Chondrocyte (in vitro differentiated cells): ENCODE results near the gene SFT2D2. TPM values are rescaled to one million over a fixed set of nuclear protein-coding genes. Genes with fewer than 3 reads are reported as not detected.

Experiments used
- DNase-seq: peaks from one replicate; pipeline ENCODE4 v3.0.0; 2021; ENCODE audit warnings: mixed read lengths, low spot score
- H3K27ac Mint-ChIP-seq: one replicate; pipeline ENCODE4 v1.8.0; 2021; ENCODE audit warnings: mild to moderate bottlenecking, moderate library complexity, mixed read lengths; ENCODE audit not compliant: unreplicated experiment
- H3K27me3 Mint-ChIP-seq: 2 replicates; pipeline ENCODE4 v1.8.0; 2021; ENCODE audit warnings: low read depth, mixed read lengths
- H3K36me3 Mint-ChIP-seq: 2 replicates; pipeline ENCODE4 v1.8.0; 2021; ENCODE audit warnings: low read depth, mixed read lengths
- H3K4me1 Mint-ChIP-seq: 2 replicates; pipeline ENCODE4 v1.8.0; 2021; ENCODE audit warnings: low read depth, mild to moderate bottlenecking, mixed read lengths
- H3K4me3 Mint-ChIP-seq: one replicate; pipeline ENCODE4 v1.8.0; 2021; ENCODE audit warnings: mild to moderate bottlenecking, moderate library complexity, mixed read lengths; ENCODE audit not compliant: unreplicated experiment
- H3K9me3 Mint-ChIP-seq: 2 replicates; pipeline ENCODE4 v1.8.0; 2021; ENCODE audit warnings: low read depth, mixed read lengths
- total RNA-seq: library from RNA; stranded (reverse); gene quantifications from 3 replicates; pipeline ENCODE4 v1.2.1, GENCODE V29; 2021
- TF ChIP-seq, protein P1 (sequence below): fragments of 200-600 bp; sonication (generic); IDR thresholded peaks from 2 replicates; pipeline ENCODE4 v1.5.0; 2021; ENCODE audit warnings: antibody characterized with exemption, mild to moderate bottlenecking, moderate library complexity

Gene SFT2D2
- total RNA-seq, 1 donor from 2014 or later, result 70.8 TPM

DNA sequence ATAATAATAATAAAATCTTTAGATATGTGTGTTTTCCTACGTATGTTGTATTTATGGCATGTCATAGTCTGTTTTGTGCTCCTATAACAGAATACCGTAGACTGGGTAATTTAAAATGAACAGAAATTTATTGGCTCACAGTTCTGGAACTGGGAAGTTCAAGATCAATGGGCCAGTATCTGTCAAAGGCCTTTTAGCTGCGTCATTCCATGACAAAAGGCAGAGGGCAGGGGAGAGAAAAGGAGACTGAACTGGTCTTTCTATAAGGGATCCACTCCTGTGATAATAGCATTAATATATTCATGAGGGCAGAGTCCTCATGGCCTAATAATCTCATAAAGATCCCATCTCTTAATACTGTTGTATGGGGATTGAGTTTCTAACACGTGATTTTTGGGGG lies 7.1 kb upstream of the SFT2D2 start:
- Mint-ChIP-seq H3K27ac (no peak overlapping the region), H3K27me3 (no peaks in the 10 kb centered on the region), H3K4me1 (peaks cover 8% of the 10 kb centered on the region), H3K4me3 (no peak overlapping the region), H3K36me3 (no peaks in the 10 kb centered on the region), H3K9me3 (peaks cover 8% of the 10 kb centered on the region)
- TF ChIP-seq, protein P1, sequence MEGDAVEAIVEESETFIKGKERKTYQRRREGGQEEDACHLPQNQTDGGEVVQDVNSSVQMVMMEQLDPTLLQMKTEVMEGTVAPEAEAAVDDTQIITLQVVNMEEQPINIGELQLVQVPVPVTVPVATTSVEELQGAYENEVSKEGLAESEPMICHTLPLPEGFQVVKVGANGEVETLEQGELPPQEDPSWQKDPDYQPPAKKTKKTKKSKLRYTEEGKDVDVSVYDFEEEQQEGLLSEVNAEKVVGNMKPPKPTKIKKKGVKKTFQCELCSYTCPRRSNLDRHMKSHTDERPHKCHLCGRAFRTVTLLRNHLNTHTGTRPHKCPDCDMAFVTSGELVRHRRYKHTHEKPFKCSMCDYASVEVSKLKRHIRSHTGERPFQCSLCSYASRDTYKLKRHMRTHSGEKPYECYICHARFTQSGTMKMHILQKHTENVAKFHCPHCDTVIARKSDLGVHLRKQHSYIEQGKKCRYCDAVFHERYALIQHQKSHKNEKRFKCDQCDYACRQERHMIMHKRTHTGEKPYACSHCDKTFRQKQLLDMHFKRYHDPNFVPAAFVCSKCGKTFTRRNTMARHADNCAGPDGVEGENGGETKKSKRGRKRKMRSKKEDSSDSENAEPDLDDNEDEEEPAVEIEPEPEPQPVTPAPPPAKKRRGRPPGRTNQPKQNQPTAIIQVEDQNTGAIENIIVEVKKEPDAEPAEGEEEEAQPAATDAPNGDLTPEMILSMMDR, result no peak
- DNase-seq, result no peak

DNA sequence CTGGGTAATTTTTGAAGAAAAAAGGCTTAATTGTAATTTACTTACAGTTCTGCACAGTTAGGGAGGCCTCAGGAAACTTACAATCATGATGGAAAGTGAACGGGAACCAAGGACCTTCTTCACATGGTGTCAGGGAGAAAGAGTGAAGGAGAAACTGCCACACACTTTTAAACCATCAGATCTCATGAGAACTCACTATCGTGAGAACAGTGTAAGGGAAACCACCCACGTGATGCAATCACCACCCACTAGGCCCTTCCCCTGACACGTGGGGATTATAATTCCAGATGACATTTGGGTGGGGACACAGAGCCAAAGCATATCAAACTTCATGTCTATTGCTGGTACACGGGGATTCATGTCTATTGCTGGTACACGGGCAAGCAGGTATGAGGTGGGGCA lies 5.3 kb upstream of the SFT2D2 start:
- Mint-ChIP-seq H3K27me3 (no peaks in the 10 kb centered on the region), H3K9me3 (peaks cover 10% of the 10 kb centered on the region), H3K4me1 (peaks cover 18% of the 10 kb centered on the region), H3K27ac (no peak overlapping the region), H3K36me3 (no peaks in the 10 kb centered on the region), H3K4me3 (no peak overlapping the region)
- TF ChIP-seq, protein P1, result no peak
- DNase-seq, result no peak

DNA sequence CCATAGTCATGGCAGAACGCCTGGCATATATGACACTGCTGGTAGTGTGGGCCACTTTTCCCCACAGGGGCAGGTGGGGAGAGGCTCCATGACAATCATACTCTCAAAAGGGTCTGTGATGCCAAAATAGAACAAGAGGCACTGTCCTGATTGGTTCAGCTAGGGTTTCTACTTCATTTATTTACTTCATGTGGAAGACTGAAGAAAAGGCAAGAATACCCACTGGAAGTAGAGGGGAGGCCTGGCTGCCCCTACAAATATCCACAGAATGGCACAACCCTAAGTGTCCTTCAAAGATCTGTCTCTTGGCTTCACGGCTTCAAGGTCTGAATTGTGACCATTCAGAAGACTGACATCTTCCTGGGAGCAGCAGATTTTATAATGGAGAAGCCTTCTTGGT lies 4.5 kb upstream of the SFT2D2 start:
- DNase-seq, result no peak
- Mint-ChIP-seq H3K9me3 (peaks cover 10% of the 10 kb centered on the region), H3K4me3 (no peak overlapping the region), H3K4me1 (peaks cover 16% of the 10 kb centered on the region), H3K27me3 (no peaks in the 10 kb centered on the region), H3K27ac (no peak overlapping the region), H3K36me3 (no peaks in the 10 kb centered on the region)
- TF ChIP-seq, protein P1, result no peak

DNA sequence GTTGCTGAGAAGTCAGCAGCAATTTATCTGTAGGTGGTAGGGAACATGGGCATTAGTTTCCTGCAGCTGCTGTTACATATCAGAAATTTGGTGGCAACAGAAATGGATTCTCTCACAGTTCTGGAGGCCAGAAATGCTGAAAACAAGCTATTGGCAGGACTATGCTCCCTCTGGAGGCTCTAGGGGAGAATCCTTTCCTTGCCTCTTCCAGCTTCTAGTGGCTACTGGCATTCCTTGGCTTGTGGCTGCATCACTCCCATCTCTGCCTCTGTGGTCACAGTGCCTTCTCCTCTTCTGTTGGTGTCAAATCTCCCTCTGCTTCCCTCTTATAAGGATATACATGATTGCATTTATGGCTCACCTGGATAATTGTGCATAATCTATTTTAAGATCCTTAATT lies 2.5 kb upstream of the SFT2D2 start:
- H3K9me3 Mint-ChIP-seq, result peaks cover 10% of the 10 kb centered on the region

DNA sequence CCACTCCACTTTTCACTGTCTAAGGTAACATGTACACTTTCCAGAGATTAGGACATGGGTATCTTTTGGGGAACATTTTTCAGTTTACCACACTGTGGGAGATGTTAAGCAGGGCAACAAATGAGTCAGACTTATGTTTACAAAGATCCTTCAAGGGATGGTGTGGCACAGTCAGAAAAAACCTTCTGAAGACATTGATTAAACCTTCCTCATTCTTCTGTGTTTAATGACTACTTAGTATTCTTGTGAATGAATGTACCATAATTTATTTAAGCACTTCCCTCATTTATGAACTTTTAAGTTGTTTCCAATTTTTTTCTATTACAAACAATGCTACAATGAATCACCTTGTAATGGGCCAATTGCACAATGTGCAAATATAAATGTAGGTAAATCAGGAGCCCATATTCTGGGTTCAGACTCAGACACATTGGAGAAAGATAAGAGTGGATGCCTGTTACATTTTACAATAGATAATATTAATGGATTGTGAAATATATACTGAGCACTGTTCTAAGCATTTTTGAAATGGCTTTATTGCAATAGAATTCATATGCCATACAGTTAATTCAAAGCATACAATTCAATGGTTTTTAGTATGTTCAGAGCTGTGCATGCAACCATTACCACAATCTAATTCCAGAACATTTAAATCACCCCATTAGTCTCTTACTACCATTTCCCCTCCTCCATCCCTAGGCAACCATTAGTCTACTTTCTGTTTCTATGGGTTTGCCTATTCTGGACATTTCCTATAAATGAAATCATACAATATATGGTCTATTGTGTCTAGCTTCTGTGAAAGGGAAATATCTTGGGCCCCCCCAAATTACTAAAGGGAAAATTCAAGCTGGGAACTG lies 1.9 kb upstream of the SFT2D2 start:
- Mint-ChIP-seq H3K27ac (no peak overlapping the region), H3K36me3 (no peaks in the 10 kb centered on the region), H3K27me3 (no peaks in the 10 kb centered on the region), H3K9me3 (peaks cover 10% of the 10 kb centered on the region), H3K4me3 (no peak overlapping the region), H3K4me1 (peaks cover 36% of the 10 kb centered on the region)
- TF ChIP-seq, protein P1, result no peak
- no peak for DNase-seq

More for the DNA sequence above, 2.5 kb upstream of the SFT2D2 start:
- Mint-ChIP-seq H3K27me3 (no peaks in the 10 kb centered on the region), H3K4me1 (peaks cover 30% of the 10 kb centered on the region), H3K27ac (no peak overlapping the region), H3K4me3 (no peak overlapping the region), H3K36me3 (no peaks in the 10 kb centered on the region)
- TF ChIP-seq, protein P1, result no peak
- no peak for DNase-seq
